Tibial nerve (tissue), 4 donors: ENCODE measurements around the gene GTPBP4. TPM values are rescaled to one million over a fixed set of nuclear protein-coding genes. Genes with fewer than 3 reads are reported as not detected.

Experiments used
- DNase-seq, 2 donors: peaks; one replicate each; pipeline ENCODE4 v3.0.0-alpha.2; 2019; ENCODE audit warnings: low spot score in 2 of 2
- H3K27ac ChIP-seq, 4 donors: fragments of 200-600 bp; sonication (generic) in 3 of 4; one replicate each; pipeline ENCODE4 v1.5.1; 2017 to 2019; ENCODE audit warnings: mild to moderate bottlenecking in 1 of 4
- H3K27me3 ChIP-seq, 2 donors: fragments of 200-600 bp; sonication (generic) in 1 of 2; one replicate each; pipeline versions ENCODE4 v1.5.1 to v1.6.0; 2017 to 2019
- H3K36me3 ChIP-seq, 3 donors: fragments of 200-600 bp; sonication (generic); one replicate each; pipeline ENCODE4 v1.5.1; 2018 to 2019
- H3K4me1 ChIP-seq, 4 donors: fragments of 200-600 bp; sonication (generic) in 3 of 4; one replicate each; pipeline ENCODE4 v1.5.1; 2017 to 2019
- H3K4me3 ChIP-seq, 4 donors: fragments of 200-600 bp; sonication (generic) in 3 of 4; one replicate each; pipeline ENCODE4 v1.5.1; 2017 to 2019; ENCODE audit warnings: mild to moderate bottlenecking in 1 of 4, moderate library complexity in 1 of 4
- H3K9me3 ChIP-seq, 4 donors: fragments of 200-600 bp; sonication (generic) in 3 of 4; one replicate each; pipeline ENCODE4 v1.5.1; 2017 to 2019
- CTCF ChIP-seq, 5 experiments: fragments of 200-600 bp in 3 of 5; fragments of 450-650 bp in 2 of 5; sonication (generic) in 3 of 5; IDR thresholded peaks; one replicate each; pipeline ENCODE4 v1.5.1; 2016 to 2019; ENCODE audit warnings: antibody characterized with exemption in 5 of 5, mild to moderate bottlenecking in 3 of 5, moderate library complexity in 2 of 5
- EP300 ChIP-seq, 2 donors: sonication (generic); formaldehyde crosslinking; IDR thresholded peaks; one replicate each; pipeline ENCODE4 v1.6.1; 2017; ENCODE audit warnings: antibody characterized with exemption in 2 of 2, mild to moderate bottlenecking in 1 of 2
- POLR2A ChIP-seq, 2 donors: fragments of 450-650 bp; IDR thresholded peaks; one replicate each; pipeline ENCODE4 v1.6.1; 2017; ENCODE audit warnings: antibody characterized with exemption in 2 of 2, mild to moderate bottlenecking in 2 of 2, moderate library complexity in 2 of 2
- WGBS, 2 donors: methylation state at CpG; one replicate each; pipeline ENCODE4 v1.1.5; 2018; 5-methylcytosine and 5-hydroxymethylcytosine counted together
- total RNA-seq, 4 donors: library from RNA; depleted of rRNA; stranded (reverse); fragments of >200 nt; gene quantifications; one replicate each; pipeline ENCODE4 v1.1.0, GENCODE V29; 2016

GTPBP4 gene
- total RNA-seq, 4 donors from 2014 or later = 19.0 to 45.0 (median 33.9) TPM

- 77 to 78% methylated on average over 20 of the region's 20 CpGs for WGBS, 2 donors
- no peak overlapping the region for H3K4me3 ChIP-seq
- H3K36me3 ChIP-seq = peaks cover 0 to 9% (median 0%) of the 10 kb centered on the region in 3 donors
- no peak for DNase-seq
- TF ChIP-seq EP300 (IDR thresholded peaks at IDR 0.05) (no peak), CTCF (IDR thresholded peaks at IDR 0.05) (no peak), POLR2A (IDR thresholded peaks at IDR 0.05) (no peak)
- H3K27ac ChIP-seq = no peak overlapping the region
- H3K27me3 ChIP-seq = no peaks in the 10 kb centered on the region
- peaks cover 0 to 7% (median 0%) of the 10 kb centered on the region in 4 donors for H3K4me1 ChIP-seq
- peaks cover 0 to 30% (median 2%) of the 10 kb centered on the region in 4 donors for H3K9me3 ChIP-seq
These were observed 14.0 kb upstream of the GTPBP4 start for GRCh38 chr10:974038-974784.

- 90 to 94% methylated on average over 5 of the region's 5 CpGs for WGBS, 2 donors
These were observed 13.5 kb upstream of the GTPBP4 start for GRCh38 chr10:974785-975074.

GRCh38 chr10:976316-976715, 11.9 kb upstream of the GTPBP4 start:
- peaks cover 0 to 42% (median 3%) of the 10 kb centered on the region in 4 donors for H3K9me3 ChIP-seq
- WGBS, 2 donors = 92 to 93% methylated on average over 22 of the region's 22 CpGs
- H3K4me1 ChIP-seq = no peaks in the 10 kb centered on the region
- H3K27me3 ChIP-seq = no peaks in the 10 kb centered on the region
- H3K36me3 ChIP-seq = peaks cover 0 to 24% (median 0%) of the 10 kb centered on the region in 3 donors
- TF ChIP-seq POLR2A (IDR thresholded peaks at IDR 0.05) (no peak), EP300 (IDR thresholded peaks at IDR 0.05) (no peak), CTCF (IDR thresholded peaks at IDR 0.05) (no peak)
- no peak for DNase-seq
- no peak overlapping the region for H3K27ac ChIP-seq
- no peak overlapping the region for H3K4me3 ChIP-seq

More at GRCh38 chr10:974785-975074, 13.5 kb upstream of the GTPBP4 start:
- TF ChIP-seq POLR2A (IDR thresholded peaks at IDR 0.05) (no peak), CTCF (IDR thresholded peaks at IDR 0.05) (no peak), EP300 (IDR thresholded peaks at IDR 0.05) (no peak)
- Histone ChIP-seq H3K9me3 (peaks cover 0 to 29% (median 3%) of the 10 kb centered on the region in 4 donors), H3K4me1 (peaks cover 0 to 7% (median 0%) of the 10 kb centered on the region in 4 donors), H3K27me3 (no peaks in the 10 kb centered on the region), H3K4me3 (no peak overlapping the region), H3K27ac (no peak overlapping the region), H3K36me3 (peaks cover 0 to 14% (median 0%) of the 10 kb centered on the region in 3 donors)
- DNase-seq = no peak

- Histone ChIP-seq H3K4me1 (no peaks in the 10 kb centered on the region), H3K9me3 (peaks cover 0 to 37% (median 3%) of the 10 kb centered on the region in 4 donors), H3K27ac (no peak overlapping the region), H3K36me3 (peaks cover 0 to 24% (median 0%) of the 10 kb centered on the region in 3 donors), H3K27me3 (no peaks in the 10 kb centered on the region), H3K4me3 (no peak overlapping the region)
- DNase-seq = no peak
- no peak for TF ChIP-seq EP300 (IDR thresholded peaks at IDR 0.05)
- TF ChIP-seq CTCF (IDR thresholded peaks at IDR 0.05) = no peak
- no peak for TF ChIP-seq POLR2A (IDR thresholded peaks at IDR 0.05)
- WGBS, 2 donors = 93 to 95% methylated on average over 2 of the region's 2 CpGs
These were observed 9.3 kb upstream of the GTPBP4 start for GRCh38 chr10:978826-979421.

GRCh38 chr10:980468-981093, 7.7 kb upstream of the GTPBP4 start:
- Histone ChIP-seq H3K27me3 (no peaks in the 10 kb centered on the region), H3K27ac (no peak overlapping the region), H3K9me3 (peaks cover 0 to 37% (median 3%) of the 10 kb centered on the region in 4 donors), H3K4me3 (no peak overlapping the region), H3K4me1 (no peaks in the 10 kb centered on the region), H3K36me3 (peaks cover 0 to 24% (median 0%) of the 10 kb centered on the region in 3 donors)
- WGBS, 2 donors = 99 to 100% methylated on average over 4 to 5 of the region's 5 CpGs
- TF ChIP-seq CTCF (IDR thresholded peaks at IDR 0.05) (no peak), EP300 (IDR thresholded peaks at IDR 0.05) (no peak), POLR2A (IDR thresholded peaks at IDR 0.05) (no peak)
- no peak for DNase-seq
